Trophoblast cell (in vitro differentiated cells and primary cell): Measurements from ENCODE around the gene HSF4.

ENCODE experiments used
- DNase-seq, 2 donors: peaks; one replicate each; pipeline ENCODE4 v3.0.0-alpha.2; 2016
- H2AFZ ChIP-seq: 2 replicates; pipeline ENCODE4 v1.6.1; 2013; ENCODE audit warnings: low read length, moderate library complexity, mild to moderate bottlenecking; ENCODE audit not compliant: insufficient read depth, poor library complexity
- H2AK5ac ChIP-seq: 2 replicates; pipeline ENCODE4 v1.6.1; 2013; ENCODE audit warnings: mild to moderate bottlenecking, low read length
- H2BK120ac ChIP-seq: 2 replicates; pipeline ENCODE4 v1.6.1; 2013; ENCODE audit warnings: low read length, mild to moderate bottlenecking, moderate library complexity; ENCODE audit not compliant: insufficient read depth, poor library complexity
- H2BK12ac ChIP-seq: 2 replicates; pipeline ENCODE4 v1.6.1; 2013; ENCODE audit warnings: mild to moderate bottlenecking, low read length, moderate library complexity
- H2BK5ac ChIP-seq: 2 replicates; pipeline ENCODE4 v1.6.1; 2013; ENCODE audit warnings: low read length, low read depth, moderate library complexity, mild to moderate bottlenecking; ENCODE audit not compliant: poor library complexity
- H3K14ac ChIP-seq: 2 replicates; pipeline ENCODE4 v1.6.1; 2013; ENCODE audit warnings: mild to moderate bottlenecking, low read length
- H3K18ac ChIP-seq: 2 replicates; pipeline ENCODE4 v1.6.1; 2013; ENCODE audit warnings: mild to moderate bottlenecking, low read length
- H3K23ac ChIP-seq: 2 replicates; pipeline ENCODE4 v1.6.1; 2013; ENCODE audit warnings: low read length
- H3K27ac ChIP-seq: 2 replicates; pipeline ENCODE4 v1.5.1; 2013; ENCODE audit warnings: low read depth, mild to moderate bottlenecking, inconsistent platforms, low read length, moderate library complexity
- H3K27me3 ChIP-seq: 2 replicates; pipeline ENCODE4 v1.6.1; 2013; ENCODE audit warnings: inconsistent platforms, mild to moderate bottlenecking, low read length, moderate library complexity; ENCODE audit not compliant: insufficient read depth
- H3K36me3 ChIP-seq, 2 experiments: 1 replicate in 1 of 2; 2 replicates in 1 of 2; pipeline ENCODE4 v1.6.1; 2013; ENCODE audit warnings: low read length in 2 of 2, mild to moderate bottlenecking in 2 of 2, moderate library complexity in 1 of 2; ENCODE audit not compliant: insufficient read depth in 2 of 2, control insufficient read depth in 1 of 2
- H3K4ac ChIP-seq: 2 replicates; pipeline ENCODE4 v1.6.1; 2013; ENCODE audit warnings: low read depth, mild to moderate bottlenecking, low read length, moderate library complexity
- H3K4me1 ChIP-seq, 2 experiments: 1 replicate in 1 of 2; 2 replicates in 1 of 2; pipeline ENCODE4 v1.6.1; 2013; ENCODE audit warnings: low read length in 2 of 2, mild to moderate bottlenecking in 2 of 2, moderate library complexity in 1 of 2; ENCODE audit not compliant: insufficient read depth in 2 of 2, control insufficient read depth in 1 of 2
- H3K4me2 ChIP-seq: 2 replicates; pipeline ENCODE4 v1.6.1; 2013; ENCODE audit warnings: inconsistent platforms, mild to moderate bottlenecking, low read length, moderate library complexity
- H3K4me3 ChIP-seq: 2 replicates; pipeline ENCODE4 v1.5.1; 2013; ENCODE audit warnings: mild to moderate bottlenecking, low read depth, low read length, inconsistent platforms
- H3K79me1 ChIP-seq: one replicate; pipeline ENCODE4 v1.6.1; 2013; ENCODE audit warnings: low read length
- H3K79me2 ChIP-seq: 2 replicates; pipeline ENCODE4 v1.6.1; 2013; ENCODE audit warnings: low read length, mild to moderate bottlenecking; ENCODE audit not compliant: control insufficient read depth, insufficient read depth, poor library complexity
- H3K9ac ChIP-seq: 2 replicates; pipeline ENCODE4 v1.6.1; 2013; ENCODE audit warnings: mild to moderate bottlenecking, low read length
- H3K9me3 ChIP-seq: 2 replicates; pipeline ENCODE4 v1.6.1; 2013; ENCODE audit warnings: low read depth, mild to moderate bottlenecking, control low read depth, inconsistent platforms, low read length; ENCODE audit not compliant: insufficient read depth
- H4K12ac ChIP-seq: 2 replicates; pipeline ENCODE4 v1.6.1; 2013; ENCODE audit warnings: low read depth, mild to moderate bottlenecking, low read length, moderate library complexity
- H4K8ac ChIP-seq: 2 replicates; pipeline ENCODE4 v1.6.1; 2013; ENCODE audit warnings: low read depth, mild to moderate bottlenecking, low read length, moderate library complexity
- H4K91ac ChIP-seq: one replicate; pipeline ENCODE4 v1.6.1; 2013; ENCODE audit warnings: low read depth, mild to moderate bottlenecking, low read length, moderate library complexity
- WGBS: extraction: QIAGEN DNeasy Blood & Tissue Kit; methylation state at CpG from one replicate; pipeline ENCODE4 v1.1.7; 2013; ENCODE audit warnings: missing lambda C conversion rate; ENCODE audit not compliant: insufficient read length, insufficient coverage; ENCODE audit errors: extremely low coverage; 5-methylcytosine and 5-hydroxymethylcytosine counted together

The HSF4 gene

GRCh38 chr16:67176662-67177061 is 12.1 kb downstream of the HSF4 start:
- Histone ChIP-seq H3K23ac (no peak overlapping the region), H3K4me1 (peaks cover 13 to 18% of the 10 kb centered on the region in 2 experiments), H3K79me2 (no peaks in the 10 kb centered on the region), H4K12ac (no peak overlapping the region), H3K4me3 (no peak overlapping the region), H2AFZ (no peak overlapping the region), H3K79me1 (no peaks in the 10 kb centered on the region), H2BK12ac (no peak overlapping the region), H2BK120ac (no peak overlapping the region), H3K4ac (no peak overlapping the region), H3K4me2 (no peak overlapping the region), H4K91ac (no peak overlapping the region), H3K9me3 (peaks cover 7% of the 10 kb centered on the region), H3K27ac (no peak overlapping the region), H3K14ac (no peak overlapping the region), H3K36me3 (peaks cover 2 to 8% of the 10 kb centered on the region in 2 experiments), H4K8ac (no peak overlapping the region), H2AK5ac (no peak overlapping the region), H3K27me3 (peaks cover 20% of the 10 kb centered on the region), H2BK5ac (no peak overlapping the region), H3K9ac (no peak overlapping the region), H3K18ac (no peak overlapping the region)
- no CpG with 5 or more reads among the region's 12 CpGs for WGBS
- DNase-seq = no peak

DNA sequence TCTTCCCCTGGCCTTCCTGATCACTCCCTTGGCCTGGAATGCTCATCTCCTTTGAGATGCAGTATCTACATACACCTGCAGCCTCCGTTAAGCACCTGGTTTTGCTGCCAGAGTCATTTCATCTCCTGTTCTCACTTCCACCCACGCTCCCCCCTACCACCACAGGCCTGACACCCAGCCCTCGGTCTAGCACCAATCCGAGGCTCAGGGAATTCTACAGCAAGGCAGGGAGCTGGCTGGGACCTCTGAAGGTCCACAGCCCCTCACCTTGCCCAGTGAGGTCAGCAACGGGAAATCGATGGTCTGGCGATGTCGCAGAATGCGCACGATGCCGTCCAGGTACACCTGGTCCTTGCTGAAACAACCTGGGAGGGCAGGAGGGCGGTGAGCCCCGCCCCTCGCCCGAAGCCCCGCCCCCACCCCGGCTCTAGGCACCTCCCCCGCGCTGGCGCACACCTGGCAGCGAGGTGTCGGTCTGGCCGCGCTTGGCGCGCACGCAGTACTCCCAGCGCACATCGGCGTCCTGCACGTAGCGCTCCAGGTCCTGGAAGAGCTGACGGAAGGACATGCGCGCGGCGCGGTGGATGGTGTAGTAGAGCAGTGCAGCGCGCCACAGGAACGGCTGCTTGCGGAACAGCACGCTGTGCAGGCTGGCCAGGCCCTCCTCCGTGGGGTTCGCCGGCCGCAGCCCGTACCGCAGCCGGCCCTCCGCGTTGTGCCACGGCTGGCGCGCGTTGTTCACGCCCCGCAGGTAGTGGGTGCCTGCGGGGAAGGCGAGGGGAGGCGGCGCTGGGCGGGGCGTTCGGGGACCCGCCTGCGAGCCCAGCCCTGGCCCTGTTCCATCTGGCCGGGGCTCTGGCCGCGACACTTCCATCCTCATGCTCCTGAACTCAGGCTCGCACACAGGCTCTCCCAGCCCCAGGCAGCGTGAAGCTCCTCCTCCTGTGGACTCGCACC is 13.5 kb downstream of the HSF4 start:
- no peaks in the 10 kb centered on the region for H3K79me2 ChIP-seq
- peak overlapping the region; percentile 25 for H4K8ac ChIP-seq
- H3K27me3 ChIP-seq = peaks cover 20% of the 10 kb centered on the region
- H3K9ac ChIP-seq = no peak overlapping the region
- WGBS = no CpG with 5 or more reads among the region's 73 CpGs
- no peak overlapping the region for H3K14ac ChIP-seq
- peaks cover 13 to 21% of the 10 kb centered on the region in 2 experiments for H3K4me1 ChIP-seq
- no peak overlapping the region for H2AK5ac ChIP-seq
- peak overlapping the region; percentile 69 for H3K4me2 ChIP-seq
- H2BK120ac ChIP-seq = no peak overlapping the region
- no peak overlapping the region for H3K23ac ChIP-seq
- H2AFZ ChIP-seq = no peak overlapping the region
- H3K4ac ChIP-seq = no peak overlapping the region
- no peak overlapping the region for H3K27ac ChIP-seq
- peak overlapping the region; percentile 61 for H3K4me3 ChIP-seq
- H2BK5ac ChIP-seq = no peak overlapping the region
- DNase-seq = peak; percentile 95 to 96
- no peaks in the 10 kb centered on the region for H3K79me1 ChIP-seq
- no peak overlapping the region for H3K18ac ChIP-seq
- H3K36me3 ChIP-seq = peaks cover 2 to 8% of the 10 kb centered on the region in 2 experiments
- H4K91ac ChIP-seq = no peak overlapping the region
- H2BK12ac ChIP-seq = no peak overlapping the region
- no peak overlapping the region for H4K12ac ChIP-seq
- H3K9me3 ChIP-seq = peaks cover 5% of the 10 kb centered on the region

- Histone ChIP-seq H2AFZ (no peak overlapping the region), H3K18ac (no peak overlapping the region), H3K4ac (no peak overlapping the region), H2BK5ac (no peak overlapping the region), H4K8ac (no peak overlapping the region), H3K23ac (no peak overlapping the region), H3K79me1 (peaks cover 6% of the 10 kb centered on the region), H3K27ac (no peak overlapping the region), H3K9ac (no peak overlapping the region), H3K36me3 (peaks cover 2 to 8% of the 10 kb centered on the region in 2 experiments), H3K4me1 (peaks cover 9 to 21% of the 10 kb centered on the region in 2 experiments), H4K91ac (no peak overlapping the region), H3K14ac (no peak overlapping the region), H3K4me3 (no peak overlapping the region), H3K4me2 (no peak overlapping the region), H3K79me2 (peaks cover 2% of the 10 kb centered on the region), H4K12ac (no peak overlapping the region), H3K27me3 (peaks cover 5% of the 10 kb centered on the region), H2AK5ac (no peak overlapping the region), H2BK120ac (no peak overlapping the region), H3K9me3 (peaks cover 5% of the 10 kb centered on the region), H2BK12ac (no peak overlapping the region)
- DNase-seq = no peak
- no CpG with 5 or more reads among the region's 13 CpGs for WGBS
Observed at GRCh38 chr16:67179421-67180080, 15.0 kb downstream of the HSF4 start.

GRCh38 chr16:67180166-67180565 is 15.6 kb downstream of the HSF4 start:
- no peak overlapping the region for H2BK5ac ChIP-seq
- H3K18ac ChIP-seq = no peak overlapping the region
- peaks cover 2% of the 10 kb centered on the region for H3K79me2 ChIP-seq
- no peak overlapping the region for H2AFZ ChIP-seq
- no peak overlapping the region for H4K8ac ChIP-seq
- H3K4me1 ChIP-seq = peaks cover 14 to 24% of the 10 kb centered on the region in 2 experiments
- no peak overlapping the region for H3K27ac ChIP-seq
- peaks cover 6% of the 10 kb centered on the region for H3K79me1 ChIP-seq
- no peak overlapping the region for H4K12ac ChIP-seq
- H2BK12ac ChIP-seq = no peak overlapping the region
- no peak overlapping the region for H3K9ac ChIP-seq
- no peak for DNase-seq
- no peak overlapping the region for H3K4me3 ChIP-seq
- H3K14ac ChIP-seq = no peak overlapping the region
- no peak overlapping the region for H3K4ac ChIP-seq
- peaks cover 3% of the 10 kb centered on the region for H3K27me3 ChIP-seq
- no peak overlapping the region for H3K23ac ChIP-seq
- H4K91ac ChIP-seq = no peak overlapping the region
- peaks cover 11% of the 10 kb centered on the region for H3K9me3 ChIP-seq
- no peak overlapping the region for H2BK120ac ChIP-seq
- no peak overlapping the region for H2AK5ac ChIP-seq
- no CpG with 5 or more reads among the region's 16 CpGs for WGBS
- peaks cover 2 to 8% of the 10 kb centered on the region in 2 experiments for H3K36me3 ChIP-seq
- H3K4me2 ChIP-seq = no peak overlapping the region
